Measurements from ENCODE around the gene ZMAT3. TPM values are rescaled to one million over a fixed set of nuclear protein-coding genes. Genes with fewer than 3 reads are reported as not detected.

ZMAT3 gene
- total and polyA plus RNA-seq, 2 of the 13 experiments (the other 11 are each of a cell fraction or from before 2014, with no cell fraction given) = 11.4 to 11.7 TPM

DNA sequence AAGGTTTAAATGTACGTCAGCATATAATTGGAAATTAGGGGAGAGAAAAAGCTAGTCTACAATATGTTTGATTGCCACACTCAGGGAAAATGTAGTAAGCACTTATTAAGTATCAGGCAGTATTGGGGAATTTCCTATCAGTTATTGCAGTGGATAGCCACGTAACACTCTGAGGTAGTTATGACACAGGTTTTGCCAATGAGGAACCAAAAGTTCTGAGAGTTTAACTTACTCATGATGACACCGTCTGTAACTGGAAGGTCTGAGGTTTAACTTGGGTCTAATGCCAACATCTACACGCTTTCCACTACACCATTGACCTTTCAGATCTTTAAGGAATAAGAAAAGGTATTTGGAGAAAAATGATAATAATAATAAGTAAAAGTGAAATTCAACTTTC is 89.5 kb downstream of the ZMAT3 start:
- DNase-seq (ENCODE audit: low spot score) (no peak), ATAC-seq (no peak), FAIRE-seq (no peak)
- Histone ChIP-seq H3K4me2 (ENCODE audit: low read depth, low read length) (no peak overlapping the region), H3K4me1 (ENCODE audit: insufficient read depth, low read length) (no peaks in the 10 kb centered on the region), H2AFZ (ENCODE audit: low read length) (no peak overlapping the region), H3K9me3 (ENCODE audit: low read length) (peaks cover 6% of the 10 kb centered on the region; the same call in 1 of the 2 replicates), H3K4me3 (replicated peaks in 1 of 3; ENCODE audit: insufficient read depth in 1 of 3, low read depth in 2 of 3, low read length in 3 of 3) (no peak overlapping the region), H3K79me2 (ENCODE audit: insufficient read depth, low read length) (no peaks in the 10 kb centered on the region), H3K9ac (ENCODE audit: insufficient read depth, low read depth, low read length) (no peak overlapping the region), H3K27me3 (ENCODE audit: control insufficient read depth in 1 of 2, insufficient read depth in 2 of 2, low read length in 2 of 2) (no peaks in the 10 kb centered on the region), H3K27ac (ENCODE audit: extremely low read length, insufficient read depth, low read length) (no peak overlapping the region), H3K36me3 (replicated peaks in 1 of 2; ENCODE audit: control insufficient read depth in 1 of 2, insufficient read depth in 2 of 2, low read length in 2 of 2) (no peaks in the 10 kb centered on the region), H4K20me1 (ENCODE audit: insufficient read depth, low read length) (no peaks in the 10 kb centered on the region)
- CTCF ChIA-PET (ENCODE audit: low intra/inter-chr PET ratio, low total read pairs) = no interaction called here
- 83% methylated on average over 4 of the region's 4 CpGs for WGBS (ENCODE audit: low lambda C conversion rate)
- intact Hi-C loops (cut with micrococcal nuclease; ENCODE audit: unreplicated experiment) = no loop called here
- no peak for TF ChIP-seq TCF7L2 (IDR thresholded peaks at IDR 0.05; ENCODE audit: low read depth, low read length)
- TF ChIP-seq MTF2 (CRISPR knock-in tag; IDR thresholded peaks at IDR 0.05; ENCODE audit: borderline replicate concordance) = no peak
- TF ChIP-seq REXO4 (CRISPR knock-in tag; IDR thresholded peaks at IDR 0.05; ENCODE audit: borderline replicate concordance) = no peak
- TF ChIP-seq ERF (CRISPR knock-in tag; IDR thresholded peaks at IDR 0.05) = no peak
- no peak for TF ChIP-seq CEBPG (CRISPR knock-in tag; IDR thresholded peaks at IDR 0.05)
- no peak for TF ChIP-seq RBAK (CRISPR knock-in tag; IDR thresholded peaks at IDR 0.05)
- TF ChIP-seq PTBP1 (IDR thresholded peaks at IDR 0.05; ENCODE audit: low read depth, low read length, poor library complexity, severe bottlenecking) = no peak
- TF ChIP-seq ZNF615 (CRISPR knock-in tag; IDR thresholded peaks at IDR 0.05; ENCODE audit: borderline replicate concordance) = no peak
- TF ChIP-seq ZNF446 (CRISPR knock-in tag; IDR thresholded peaks at IDR 0.05) = no peak
- TF ChIP-seq, protein P1, sequence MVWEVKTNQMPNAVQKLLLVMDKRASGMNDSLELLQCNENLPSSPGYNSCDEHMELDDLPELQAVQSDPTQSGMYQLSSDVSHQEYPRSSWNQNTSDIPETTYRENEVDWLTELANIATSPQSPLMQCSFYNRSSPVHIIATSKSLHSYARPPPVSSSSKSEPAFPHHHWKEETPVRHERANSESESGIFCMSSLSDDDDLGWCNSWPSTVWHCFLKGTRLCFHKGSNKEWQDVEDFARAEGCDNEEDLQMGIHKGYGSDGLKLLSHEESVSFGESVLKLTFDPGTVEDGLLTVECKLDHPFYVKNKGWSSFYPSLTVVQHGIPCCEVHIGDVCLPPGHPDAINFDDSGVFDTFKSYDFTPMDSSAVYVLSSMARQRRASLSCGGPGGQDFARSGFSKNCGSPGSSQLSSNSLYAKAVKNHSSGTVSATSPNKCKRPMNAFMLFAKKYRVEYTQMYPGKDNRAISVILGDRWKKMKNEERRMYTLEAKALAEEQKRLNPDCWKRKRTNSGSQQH (CRISPR knock-in tag; IDR thresholded peaks at IDR 0.05; ENCODE audit: low read depth) = no peak
- TF ChIP-seq HINFP (CRISPR knock-in tag; IDR thresholded peaks at IDR 0.05; ENCODE audit: low read depth) = no peak
- TF ChIP-seq MYC (CRISPR knock-in tag; IDR thresholded peaks at IDR 0.05; ENCODE audit: borderline replicate concordance) = no peak
- TF ChIP-seq MTA3 (CRISPR knock-in tag; IDR thresholded peaks at IDR 0.05) = no peak
- TF ChIP-seq HNF4A (CRISPR knock-in tag; IDR thresholded peaks at IDR 0.05) = no peak
- TF ChIP-seq SMYD3 (CRISPR knock-in tag; IDR thresholded peaks at IDR 0.05) = no peak
- TF ChIP-seq, protein P2, sequence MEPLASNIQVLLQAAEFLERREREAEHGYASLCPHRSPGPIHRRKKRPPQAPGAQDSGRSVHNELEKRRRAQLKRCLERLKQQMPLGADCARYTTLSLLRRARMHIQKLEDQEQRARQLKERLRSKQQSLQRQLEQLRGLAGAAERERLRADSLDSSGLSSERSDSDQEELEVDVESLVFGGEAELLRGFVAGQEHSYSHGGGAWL (CRISPR knock-in tag; IDR thresholded peaks at IDR 0.05) = no peak
- no peak for TF ChIP-seq ZNF724P (CRISPR knock-in tag; IDR thresholded peaks at IDR 0.05; ENCODE audit: borderline replicate concordance)
- TF ChIP-seq, protein P3, sequence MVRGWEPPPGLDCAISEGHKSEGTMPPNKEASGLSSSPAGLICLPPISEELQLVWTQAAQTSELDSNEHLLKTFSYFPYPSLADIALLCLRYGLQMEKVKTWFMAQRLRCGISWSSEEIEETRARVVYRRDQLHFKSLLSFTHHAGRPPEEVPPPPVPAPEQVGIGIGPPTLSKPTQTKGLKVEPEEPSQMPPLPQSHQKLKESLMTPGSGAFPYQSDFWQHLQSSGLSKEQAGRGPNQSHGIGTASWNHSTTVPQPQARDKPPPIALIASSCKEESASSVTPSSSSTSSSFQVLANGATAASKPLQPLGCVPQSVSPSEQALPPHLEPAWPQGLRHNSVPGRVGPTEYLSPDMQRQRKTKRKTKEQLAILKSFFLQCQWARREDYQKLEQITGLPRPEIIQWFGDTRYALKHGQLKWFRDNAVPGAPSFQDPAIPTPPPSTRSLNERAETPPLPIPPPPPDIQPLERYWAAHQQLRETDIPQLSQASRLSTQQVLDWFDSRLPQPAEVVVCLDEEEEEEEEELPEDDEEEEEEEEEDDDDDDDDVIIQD (CRISPR knock-in tag; IDR thresholded peaks at IDR 0.05; ENCODE audit: low read depth) = no peak
- TF ChIP-seq, protein P4, sequence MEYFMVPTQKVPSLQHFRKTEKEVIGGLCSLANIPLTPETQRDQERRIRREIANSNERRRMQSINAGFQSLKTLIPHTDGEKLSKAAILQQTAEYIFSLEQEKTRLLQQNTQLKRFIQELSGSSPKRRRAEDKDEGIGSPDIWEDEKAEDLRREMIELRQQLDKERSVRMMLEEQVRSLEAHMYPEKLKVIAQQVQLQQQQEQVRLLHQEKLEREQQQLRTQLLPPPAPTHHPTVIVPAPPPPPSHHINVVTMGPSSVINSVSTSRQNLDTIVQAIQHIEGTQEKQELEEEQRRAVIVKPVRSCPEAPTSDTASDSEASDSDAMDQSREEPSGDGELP (IDR thresholded peaks at IDR 0.05; ENCODE audit: borderline replicate concordance, low read depth) = no peak
- TF ChIP-seq NFATC3 (CRISPR knock-in tag; IDR thresholded peaks at IDR 0.05) = no peak
- POLR2A ChIA-PET = no interaction called here
- no TSS peak for BruUV-seq (replicated peaks)
- in situ Hi-C loops (cut with HindIII; ENCODE audit: extremely low pct_ligation_motif_present, low pct_unique_long_range_greater_than_20kb) = no loop called here
